CD4-positive, alpha-beta T cell treated with Interleukin-6 for 4 hours (primary cell): ENCODE data around the gene RLF.

Experiments used
- DNase-seq: peaks from one replicate; pipeline ENCODE4 v3.0.0-alpha.2; 2020; ENCODE audit warnings: mixed read lengths

Gene RLF

DNA sequence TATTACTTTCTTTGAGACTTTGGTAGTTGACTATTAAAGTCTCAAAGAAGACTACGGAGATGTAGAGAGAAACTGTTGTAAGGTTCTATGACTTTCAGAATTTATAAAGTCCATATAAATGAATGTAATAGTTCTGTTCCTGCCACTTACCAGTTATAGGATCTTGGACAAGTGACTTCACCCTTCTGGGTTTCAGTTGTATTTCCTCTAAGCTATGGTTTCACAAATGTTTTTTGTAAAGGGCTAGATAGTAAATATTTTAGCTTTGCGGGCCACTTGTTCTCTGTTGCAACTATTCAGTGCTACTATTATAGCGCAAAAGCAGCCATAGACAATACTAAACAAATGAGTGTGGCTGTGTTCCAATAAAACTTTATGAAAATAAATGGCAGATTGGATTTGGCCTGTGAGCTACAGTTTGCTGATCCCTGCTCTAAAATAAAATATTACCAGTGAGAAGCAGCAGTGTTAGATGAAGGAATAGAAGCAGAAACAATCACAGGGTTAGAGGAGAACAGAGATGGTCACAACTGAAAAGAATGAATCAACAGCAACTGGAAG lies 111.5 kb downstream of the RLF start:
- DNase-seq: no peak

DNA sequence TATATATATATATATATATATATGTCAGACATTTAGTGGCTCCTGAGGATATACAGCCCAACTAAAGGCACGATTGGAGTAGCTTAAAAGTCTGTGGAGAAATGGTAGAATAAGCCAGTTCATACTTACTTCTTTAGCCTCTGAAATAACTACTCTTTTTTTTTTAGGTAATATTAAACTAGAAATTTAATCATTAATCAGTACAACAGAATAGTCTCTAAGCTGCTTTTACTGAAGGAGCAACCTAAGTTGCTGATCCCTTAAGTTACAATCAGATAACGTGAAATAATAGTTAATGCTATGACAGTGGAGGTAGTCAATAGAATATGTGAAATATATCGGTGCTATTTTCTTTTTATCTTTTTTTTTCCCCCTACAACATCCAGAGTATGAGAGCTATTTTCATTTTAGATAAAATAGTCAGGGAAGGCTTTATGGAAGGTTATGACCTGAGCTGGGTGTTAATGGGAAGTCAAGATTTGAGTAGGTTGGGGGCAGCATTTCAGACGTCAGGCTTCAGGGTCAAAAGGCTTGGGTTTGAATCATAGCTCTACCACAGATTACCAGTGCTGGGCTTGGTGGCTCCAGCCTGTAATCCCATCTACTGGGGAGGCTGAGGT lies 112.5 kb downstream of the RLF start:
- no peak for DNase-seq

DNA sequence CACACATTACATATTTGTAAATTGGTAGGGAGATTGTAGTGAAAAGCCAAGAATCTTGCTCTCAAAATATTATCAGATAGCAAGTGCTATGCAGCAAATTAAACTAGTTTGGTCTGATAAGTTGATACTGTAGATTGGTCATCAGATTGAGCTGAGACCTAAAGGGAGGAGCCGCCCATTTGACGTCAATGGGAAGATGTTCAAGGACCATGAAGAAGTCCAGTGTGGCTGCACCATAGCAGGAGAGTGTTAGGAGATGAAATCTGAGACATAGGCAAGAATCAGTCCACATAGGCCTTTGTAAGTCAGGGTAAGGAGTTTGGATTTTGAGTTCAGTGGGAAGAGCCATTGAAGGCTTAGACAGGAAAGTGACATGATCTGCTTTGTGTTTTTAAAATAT lies 113.1 kb downstream of the RLF start:
- no peak for DNase-seq

DNA sequence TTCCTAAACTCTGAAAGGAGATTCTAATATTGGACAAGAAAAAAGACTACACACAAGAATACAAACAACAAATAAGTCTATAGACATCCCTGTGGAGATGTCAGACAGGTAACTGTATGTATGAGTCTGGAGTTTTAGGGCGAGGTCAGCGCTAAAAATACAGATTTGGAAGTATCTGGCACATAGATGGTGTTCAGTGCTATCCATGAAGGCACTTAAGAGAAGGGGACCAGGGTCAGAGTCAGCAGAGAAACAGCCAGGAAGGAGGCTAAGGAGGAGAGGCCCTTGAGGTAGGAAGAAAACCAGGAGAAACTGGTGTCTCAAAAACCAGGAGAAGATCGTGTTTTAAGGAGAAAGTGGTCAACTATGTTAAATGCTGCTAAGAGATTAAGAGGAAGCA lies 114.9 kb downstream of the RLF start:
- DNase-seq: no peak

DNA sequence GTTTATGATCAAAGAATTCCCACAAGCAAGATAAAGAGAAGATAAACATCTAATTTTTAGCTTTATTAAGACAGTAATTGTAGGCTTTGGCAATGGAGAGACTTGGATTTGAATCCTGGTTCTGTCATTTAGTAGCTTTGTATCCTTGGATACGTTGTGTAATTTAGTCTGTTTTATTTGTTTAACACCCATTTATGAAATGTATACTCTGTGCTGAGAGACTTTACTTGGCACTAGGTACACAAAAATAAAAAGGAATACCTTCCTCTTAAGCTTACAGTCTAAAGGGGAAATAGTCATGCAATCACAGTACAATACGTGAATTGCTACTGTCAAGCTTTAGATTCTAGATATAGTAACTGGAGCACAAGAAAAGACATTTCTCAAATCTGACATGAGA lies 120.7 kb downstream of the RLF start:
- no peak for DNase-seq
